Hepatocyte (in vitro differentiated cells): Measurements from ENCODE around the gene ARMC7. TPM values are rescaled to one million over a fixed set of nuclear protein-coding genes. Genes with fewer than 3 reads are reported as not detected.

Experiments
- DNase-seq: peaks from one replicate; pipeline ENCODE4 v3.0.0-alpha.2; 2016; ENCODE audit warnings: low spot score
- H2AFZ ChIP-seq: fragments of 200-600 bp; sonication (generic); 2 replicates; pipeline ENCODE4 v1.6.0; 2016; ENCODE audit warnings: antibody characterized with exemption, mild to moderate bottlenecking
- H3K27ac ChIP-seq: fragments of 200-600 bp; sonication (generic); 2 replicates; pipeline ENCODE4 v1.5.1; 2016; ENCODE audit warnings: mild to moderate bottlenecking
- H3K27me3 ChIP-seq: fragments of 200-600 bp; sonication (generic); 2 replicates; pipeline ENCODE4 v1.6.1; 2016
- H3K36me3 ChIP-seq: fragments of 200-600 bp; sonication (generic); replicated peaks from 2 replicates; pipeline ENCODE4 v1.5.1; 2016; ENCODE audit warnings: low read depth; ENCODE audit not compliant: insufficient read depth
- H3K4me1 ChIP-seq: fragments of 200-600 bp; sonication (generic); 2 replicates; pipeline ENCODE4 v1.5.1; 2016; ENCODE audit warnings: mild to moderate bottlenecking, moderate library complexity; ENCODE audit not compliant: insufficient read depth
- H3K4me2 ChIP-seq: fragments of 200-600 bp; sonication (generic); 2 replicates; pipeline ENCODE4 v1.6.0; 2016
- H3K4me3 ChIP-seq: fragments of 200-600 bp; sonication (generic); 2 replicates; pipeline ENCODE4 v1.5.1; 2016; ENCODE audit warnings: mild to moderate bottlenecking
- H3K79me2 ChIP-seq: fragments of 200-600 bp; sonication (generic); 2 replicates; pipeline ENCODE4 v1.6.0; 2017; ENCODE audit warnings: mild to moderate bottlenecking
- H3K9me2 ChIP-seq: fragments of 200-600 bp; sonication (generic); replicated peaks from 2 replicates; pipeline ENCODE4 v1.6.0; 2017; ENCODE audit warnings: mild to moderate bottlenecking; ENCODE audit not compliant: insufficient read depth
- H3K9me3 ChIP-seq: fragments of 200-600 bp; sonication (generic); 2 replicates; pipeline ENCODE4 v1.5.1; 2016; ENCODE audit warnings: low read depth, mild to moderate bottlenecking
- H4K20me1 ChIP-seq: fragments of 200-600 bp; sonication (generic); 2 replicates; pipeline ENCODE4 v1.6.0; 2016; ENCODE audit warnings: mild to moderate bottlenecking; ENCODE audit not compliant: insufficient read depth, poor library complexity, severe bottlenecking
- CTCF ChIP-seq: fragments of 200-600 bp; sonication (generic); IDR thresholded peaks from 2 replicates; pipeline ENCODE4 v1.5.1; 2016; ENCODE audit warnings: antibody characterized with exemption, mild to moderate bottlenecking; ENCODE audit not compliant: poor library complexity
- EZH2 ChIP-seq: fragments of 200-600 bp; sonication (generic); IDR thresholded peaks from 2 replicates; pipeline ENCODE4 v1.6.1; 2016; ENCODE audit warnings: antibody characterized with exemption, mild to moderate bottlenecking, borderline replicate concordance
- EZH2phosphoT487 ChIP-seq: fragments of 200-600 bp; sonication (generic); IDR thresholded peaks from one replicate; pipeline ENCODE4 v1.6.1; 2018; ENCODE audit warnings: antibody characterized with exemption, mild to moderate bottlenecking, low read depth, moderate library complexity; ENCODE audit not compliant: unreplicated experiment, severe bottlenecking
- WGBS: methylation state at CpG from one replicate; pipeline ENCODE4 v1.1.6; 2016; ENCODE audit warnings: low lambda C conversion rate; ENCODE audit errors: missing lambda C conversion rate; 5-methylcytosine and 5-hydroxymethylcytosine counted together
- polyA plus RNA-seq: library from polyadenylated mRNA; unstranded; fragments of >200 nt; fragmentation: Nextera tagmentation; extraction: Ambion mirVana; gene quantifications from 2 replicates; pipeline ENCODE4 v1.2.1, GENCODE V29; 2016
- total RNA-seq: library from RNA; depleted of rRNA; stranded (reverse); fragments of >200 nt; gene quantifications from 2 replicates; pipeline ENCODE4 v1.2.3, GENCODE V29; 2014

Gene ARMC7
- total and polyA plus RNA-seq, 2 experiments from 2014 or later: 3.5 to 4.0 TPM

GRCh38 chr17:75111777-75112335 lies 2.1 kb downstream of the ARMC7 start:
- Histone ChIP-seq H3K9me3 (no peaks in the 10 kb centered on the region), H3K79me2 (peaks cover 36% of the 10 kb centered on the region), H3K9me2 (no peaks in the 10 kb centered on the region), H3K4me2 (peak overlapping the region; percentile 98), H3K4me3 (no peak overlapping the region), H4K20me1 (no peaks in the 10 kb centered on the region), H3K27me3 (no peaks in the 10 kb centered on the region), H2AFZ (no peak overlapping the region), H3K36me3 (no peaks in the 10 kb centered on the region), H3K4me1 (peaks cover 16% of the 10 kb centered on the region), H3K27ac (no peak overlapping the region)
- TF ChIP-seq EZH2phosphoT487 (no peak), EZH2 (no peak), CTCF (no peak)
- no peak for DNase-seq
- WGBS: 92% methylated on average over 7 of the region's 7 CpGs

- Histone ChIP-seq H3K79me2 (peaks cover 36% of the 10 kb centered on the region), H3K9me2 (no peaks in the 10 kb centered on the region), H3K4me2 (peak overlapping the region; percentile 71), H3K4me1 (peaks cover 13% of the 10 kb centered on the region), H3K4me3 (no peak overlapping the region), H4K20me1 (no peaks in the 10 kb centered on the region), H3K9me3 (no peaks in the 10 kb centered on the region), H3K36me3 (no peaks in the 10 kb centered on the region), H3K27ac (peak overlapping the region; percentile 66), H2AFZ (peak overlapping the region; percentile 47), H3K27me3 (no peaks in the 10 kb centered on the region)
- DNase-seq: peak; percentile 94
- TF ChIP-seq CTCF (peak; percentile 94), EZH2phosphoT487 (no peak)
- 37% methylated on average over 21 of the region's 22 CpGs for WGBS
Measured at GRCh38 chr17:75113798-75114551, 4.2 kb downstream of the ARMC7 start.

- Histone ChIP-seq H3K4me1 (peaks cover 9% of the 10 kb centered on the region), H3K4me2 (peak overlapping the region; percentile 71), H2AFZ (peak overlapping the region; percentile 47), H3K36me3 (no peaks in the 10 kb centered on the region), H3K27ac (peak overlapping the region; percentile 66), H3K9me3 (no peaks in the 10 kb centered on the region), H3K9me2 (no peaks in the 10 kb centered on the region), H3K79me2 (peaks cover 36% of the 10 kb centered on the region), H3K27me3 (no peaks in the 10 kb centered on the region), H3K4me3 (no peak overlapping the region), H4K20me1 (no peaks in the 10 kb centered on the region)
- no peak for TF ChIP-seq EZH2
- no peak for TF ChIP-seq EZH2phosphoT487
- TF ChIP-seq CTCF: no peak
- 87% methylated on average over 19 of the region's 19 CpGs for WGBS
- DNase-seq: no peak
Measured at GRCh38 chr17:75114552-75115314, 5.0 kb downstream of the ARMC7 start.
